ENCODE results near the gene DNPH1.

- TF ChIP-seq POLR2A (IDR thresholded peaks at IDR 0.05) (no peak), CTCF (IDR thresholded peaks at IDR 0.05 in 4 of 5, conservative IDR thresholded peaks at IDR 0.05 in 1 of 5) (no peak)
These were observed 13.1 kb downstream of the DNPH1 start for GRCh38 chr6:43216200-43216599.
